HG02852 (cell line): ENCODE results near the gene SLC25A29.
"Not testable (repeated sequence)": the region's sequence is repeated elsewhere in the genome, so short reads cannot be mapped to it uniquely, and the experiment has no call there.

Experiments
- ATAC-seq: cut with Tn5 transposase; IDR thresholded peaks from one replicate; pipeline ENCODE4 v1.9.1; 2021; ENCODE audit warnings: mild to moderate bottlenecking, moderate library complexity; ENCODE audit not compliant: unreplicated experiment

The SLC25A29 gene

DNA sequence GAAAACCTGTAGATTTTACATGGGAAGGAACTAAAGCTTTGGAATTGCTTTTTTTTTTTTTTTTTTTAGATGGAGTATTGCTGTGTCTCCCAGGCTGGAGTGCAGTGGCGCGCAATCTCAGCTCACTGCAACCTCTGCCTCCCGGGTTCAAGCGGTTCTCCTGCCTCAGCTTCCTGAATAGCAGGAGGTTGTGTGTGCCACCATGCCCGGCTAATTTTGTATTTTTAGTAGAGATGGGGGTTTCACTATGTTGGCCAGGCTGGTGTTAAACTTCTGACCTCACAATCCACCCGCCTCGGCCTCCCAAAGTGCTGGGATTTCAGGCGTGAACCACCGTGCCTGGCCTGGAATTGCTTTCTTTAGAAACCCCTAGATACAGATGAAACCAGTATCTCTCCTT lies 22.8 kb downstream of the SLC25A29 start:
- ATAC-seq, result not testable (repeated sequence)

- no peak for ATAC-seq
Measured at GRCh38 chr14:100282766-100283419, 23.4 kb downstream of the SLC25A29 start.

- no peak for ATAC-seq
Measured at GRCh38 chr14:100282083-100282350, 24.2 kb downstream of the SLC25A29 start.

- ATAC-seq, result no peak
Measured at GRCh38 chr14:100281286-100282082, 24.8 kb downstream of the SLC25A29 start.

DNA sequence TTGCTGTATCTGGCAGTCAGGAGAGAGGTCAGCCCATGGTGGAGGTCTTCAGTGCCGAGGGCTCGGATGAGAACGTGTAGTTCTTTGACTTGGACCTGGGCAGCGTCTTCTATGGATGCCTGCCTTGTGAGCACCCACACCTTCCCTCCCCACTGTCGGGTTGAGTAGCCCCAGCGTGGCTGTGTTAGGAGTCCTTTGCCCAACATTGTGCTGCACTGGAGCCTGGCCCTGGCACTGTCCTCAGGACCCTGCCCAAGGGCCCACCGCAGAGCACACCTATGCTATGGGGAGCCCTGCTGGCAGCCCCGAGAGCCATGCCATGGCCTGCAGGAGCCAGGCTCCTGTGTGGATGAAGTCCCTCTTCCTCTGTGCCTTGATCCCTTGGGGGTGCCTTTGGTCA lies 26.7 kb downstream of the SLC25A29 start:
- no peak for ATAC-seq

- no peak for ATAC-seq
Measured at GRCh38 chr14:100279133-100279532, 27.1 kb downstream of the SLC25A29 start.

GRCh38 chr14:100278702-100279101 lies 27.5 kb downstream of the SLC25A29 start:
- no peak for ATAC-seq

GRCh38 chr14:100275214-100275613 lies 31.0 kb downstream of the SLC25A29 start:
- no peak for ATAC-seq

GRCh38 chr14:100274250-100274649 lies 32.0 kb downstream of the SLC25A29 start:
- no peak for ATAC-seq

DNA sequence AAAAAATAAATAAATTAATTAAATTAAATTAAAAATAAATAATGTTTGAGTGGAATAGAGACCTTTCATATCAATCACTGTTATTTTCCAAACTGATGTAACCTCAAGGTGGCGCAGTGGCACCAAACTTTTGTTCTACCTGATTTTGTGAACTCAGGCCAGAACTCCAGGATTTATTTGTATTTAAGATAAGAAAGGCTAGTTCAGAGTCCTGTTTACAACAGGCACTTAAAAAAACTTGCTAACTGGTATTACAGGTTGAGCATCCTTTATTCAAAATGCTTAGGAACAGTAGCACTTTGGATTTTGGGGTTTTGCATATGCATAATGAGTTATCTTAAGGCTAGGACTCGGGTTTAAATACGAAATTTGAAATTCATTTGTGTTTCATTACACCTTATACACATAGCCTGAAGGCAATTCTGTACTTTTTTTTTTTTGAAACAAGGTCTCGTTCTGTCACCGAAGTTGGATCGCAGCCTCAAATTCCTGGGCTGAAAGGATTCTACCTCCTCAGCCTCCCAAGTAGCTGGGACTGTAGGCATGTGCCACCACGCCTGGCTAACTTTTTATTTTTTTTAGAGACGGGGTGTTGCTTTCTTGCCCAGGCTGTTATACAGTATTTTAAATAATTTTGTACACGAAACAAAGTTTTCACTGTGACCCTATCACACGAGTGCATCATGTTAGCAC lies 34.9 kb downstream of the SLC25A29 start:
- ATAC-seq, result no peak

GRCh38 chr14:100268591-100269207 lies 37.5 kb downstream of the SLC25A29 start:
- no peak for ATAC-seq

DNA sequence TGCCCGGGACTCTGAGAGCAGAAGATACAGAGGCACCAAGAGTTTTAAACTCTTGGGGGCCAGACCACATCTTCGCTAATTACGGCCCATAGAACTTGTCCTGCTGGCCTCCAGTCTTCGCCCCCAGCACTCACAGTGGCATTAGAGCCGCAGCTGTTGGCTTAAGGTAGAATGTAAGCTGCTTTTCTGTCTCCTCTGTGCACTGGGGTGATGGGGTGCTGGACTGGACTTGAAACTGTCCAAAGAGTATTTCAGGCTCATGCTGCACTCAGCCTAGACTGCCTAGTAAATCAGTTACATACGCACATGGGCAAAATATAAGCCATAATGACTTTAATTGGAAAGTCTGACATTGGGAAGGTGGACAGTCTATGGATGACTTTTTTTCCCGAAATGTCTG lies 38.3 kb downstream of the SLC25A29 start:
- ATAC-seq, result no peak

- no peak for ATAC-seq
Measured at GRCh38 chr14:100263141-100263540, 43.1 kb downstream of the SLC25A29 start.

GRCh38 chr14:100262545-100262944 lies 43.7 kb downstream of the SLC25A29 start:
- no peak for ATAC-seq

DNA sequence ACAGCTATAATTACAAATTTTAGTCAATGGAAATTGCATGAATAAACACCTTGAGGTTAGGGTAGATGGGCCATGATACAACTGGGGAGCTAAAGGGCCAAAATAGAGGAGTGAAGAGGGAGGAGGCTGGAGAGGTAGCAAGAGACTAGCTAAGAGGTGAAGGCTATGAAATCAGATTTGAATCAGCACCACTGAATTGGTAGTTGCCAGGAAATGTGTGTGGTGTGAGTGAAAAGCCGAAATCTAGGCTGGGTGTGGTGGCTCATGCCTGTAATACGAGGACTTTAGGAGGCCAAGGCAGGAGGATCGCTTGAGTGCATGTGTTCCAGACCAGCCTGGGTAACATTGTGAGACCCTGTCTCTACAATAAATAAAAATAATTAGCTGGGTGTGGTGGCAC lies 44.6 kb downstream of the SLC25A29 start:
- no peak for ATAC-seq

GRCh38 chr14:100256339-100256895 lies 49.8 kb downstream of the SLC25A29 start:
- ATAC-seq, result peak; percentile 61

DNA sequence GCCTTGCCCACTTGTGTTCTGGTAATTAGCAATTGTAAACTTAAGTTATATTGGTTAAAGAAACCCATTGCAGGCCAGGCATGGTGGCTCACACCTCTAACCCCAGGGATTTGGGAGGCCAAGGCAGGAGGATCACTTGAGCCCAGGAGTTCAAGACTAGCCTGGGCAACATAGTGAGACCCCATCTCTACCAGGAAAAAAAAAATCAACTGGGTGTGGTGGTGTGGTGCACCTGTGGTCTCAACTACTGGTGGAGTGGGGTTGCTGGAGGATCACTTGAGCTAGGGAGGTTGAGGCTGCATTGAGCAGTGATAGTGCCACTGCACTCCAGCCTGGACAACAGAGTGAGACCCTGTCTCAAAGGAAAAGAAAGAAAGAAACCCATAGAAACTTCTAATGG lies 53.6 kb downstream of the SLC25A29 start:
- no peak for ATAC-seq

GRCh38 chr14:100250732-100251465 lies 55.3 kb downstream of the SLC25A29 start:
- ATAC-seq, result no peak

- no peak for ATAC-seq
Measured at GRCh38 chr14:100246809-100247428, 59.3 kb downstream of the SLC25A29 start.

DNA sequence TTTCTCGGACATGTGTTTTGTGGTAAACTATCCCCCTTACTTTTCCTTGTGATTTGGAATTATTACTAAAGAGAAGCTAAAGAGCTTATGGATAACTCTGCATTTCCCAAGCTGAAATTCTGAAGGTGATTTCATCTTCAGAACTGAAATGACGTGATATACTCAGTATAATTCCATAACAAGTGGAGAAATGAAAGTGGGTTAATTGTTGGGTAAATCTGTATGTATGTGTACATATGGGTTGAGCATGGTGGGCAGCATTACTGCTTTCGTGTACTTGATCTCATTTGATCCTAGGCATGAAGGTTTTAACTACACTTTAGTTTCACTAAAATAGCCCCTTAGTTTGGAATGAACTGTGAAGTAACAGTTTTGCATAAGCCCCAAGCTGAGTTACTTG lies 63.2 kb downstream of the SLC25A29 start:
- ATAC-seq, result no peak
